GM19397 (cell line): Measurements from ENCODE around the gene SMARCA2.

Experiments
- ATAC-seq: cut with Tn5 transposase; IDR thresholded peaks from one replicate; pipeline ENCODE4 v1.9.1; 2021; ENCODE audit warnings: mild to moderate bottlenecking, moderate library complexity; ENCODE audit not compliant: unreplicated experiment

The SMARCA2 gene

DNA sequence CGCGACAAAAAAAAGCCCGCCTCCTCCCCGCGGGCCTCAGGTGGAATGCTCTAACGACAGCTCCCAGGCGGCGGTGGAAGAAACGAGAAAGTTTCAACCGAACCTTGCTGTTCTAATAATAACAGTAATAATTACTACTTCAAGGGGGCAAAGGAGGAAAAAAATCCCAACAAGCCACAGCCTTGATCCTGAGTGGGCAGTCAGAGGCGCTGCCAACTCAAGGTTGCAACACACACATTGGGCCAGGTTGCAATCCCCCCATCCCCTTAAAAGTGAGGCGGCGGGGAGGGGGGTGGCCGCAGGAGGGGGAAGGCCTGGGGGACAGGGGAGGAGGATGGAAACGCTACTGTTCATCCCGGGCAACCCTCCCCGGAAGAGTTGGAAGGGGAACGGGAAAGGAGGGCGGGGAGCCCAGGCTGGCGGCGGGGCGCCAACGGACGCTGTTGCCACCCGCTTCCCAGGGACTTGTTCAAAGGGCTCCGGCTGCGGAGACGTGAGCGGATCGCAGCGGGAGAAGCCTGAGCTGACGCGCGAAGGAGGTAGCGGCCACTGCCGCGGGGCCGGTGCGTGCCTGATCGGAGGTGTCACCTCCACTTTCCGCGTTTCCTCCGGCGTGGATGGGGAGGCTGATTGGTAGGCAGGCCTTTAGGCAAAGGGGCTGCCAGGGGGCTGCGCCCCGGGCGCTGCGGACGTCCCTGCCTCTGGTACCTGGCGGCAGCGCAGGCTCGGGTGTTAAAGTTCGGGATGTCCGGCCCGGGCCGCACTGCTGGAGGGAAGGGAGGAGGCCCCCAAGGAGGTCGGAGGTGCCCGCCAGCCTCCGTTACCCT is 647 bp downstream of the SMARCA2 start:
- ATAC-seq: no peak

DNA sequence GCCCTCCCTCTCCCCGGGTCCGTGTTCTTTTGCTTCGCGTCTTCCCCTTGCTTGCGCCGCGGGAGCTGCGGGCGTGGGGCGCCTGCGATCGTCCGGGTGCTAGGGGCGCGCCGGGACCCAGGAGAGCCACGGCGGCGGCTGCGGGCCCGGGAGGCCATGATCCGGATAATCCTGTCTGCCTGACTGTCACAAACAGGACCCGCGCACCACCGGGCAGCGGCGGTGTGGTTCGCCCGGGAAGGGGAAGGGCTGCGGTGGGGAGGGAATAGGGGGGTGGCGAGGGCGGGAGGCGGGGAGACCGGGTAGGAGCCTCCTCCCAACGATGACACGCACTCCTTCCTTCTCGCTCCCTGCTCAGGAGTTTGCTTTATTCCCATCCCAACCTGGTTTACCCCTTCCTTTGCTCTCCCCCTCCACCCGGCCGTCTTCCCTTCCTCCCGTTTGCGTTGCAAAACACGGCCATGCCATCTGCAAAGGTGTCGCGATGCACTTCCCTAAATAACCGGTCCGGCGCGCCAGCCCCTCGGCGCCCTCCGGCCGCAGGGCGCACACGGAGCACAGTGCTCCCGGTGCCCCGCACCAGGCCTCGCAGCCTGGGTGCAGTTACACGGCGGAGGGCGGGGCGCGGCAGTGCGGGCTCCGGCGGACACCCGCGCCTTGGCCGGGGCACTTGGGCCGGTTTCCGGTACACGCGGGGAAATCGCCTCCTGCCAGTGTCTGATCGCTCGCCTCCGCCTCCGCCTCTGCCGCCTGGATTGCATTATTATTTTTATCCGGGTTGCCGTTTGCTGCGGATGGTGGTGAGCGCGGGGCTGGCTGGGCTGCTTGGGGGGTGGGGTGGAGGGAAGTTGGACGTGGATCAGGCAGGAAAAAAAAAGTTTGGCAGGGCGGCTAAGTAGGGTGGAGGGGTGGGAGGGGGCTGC is 1.5 kb downstream of the SMARCA2 start:
- no peak for ATAC-seq

DNA sequence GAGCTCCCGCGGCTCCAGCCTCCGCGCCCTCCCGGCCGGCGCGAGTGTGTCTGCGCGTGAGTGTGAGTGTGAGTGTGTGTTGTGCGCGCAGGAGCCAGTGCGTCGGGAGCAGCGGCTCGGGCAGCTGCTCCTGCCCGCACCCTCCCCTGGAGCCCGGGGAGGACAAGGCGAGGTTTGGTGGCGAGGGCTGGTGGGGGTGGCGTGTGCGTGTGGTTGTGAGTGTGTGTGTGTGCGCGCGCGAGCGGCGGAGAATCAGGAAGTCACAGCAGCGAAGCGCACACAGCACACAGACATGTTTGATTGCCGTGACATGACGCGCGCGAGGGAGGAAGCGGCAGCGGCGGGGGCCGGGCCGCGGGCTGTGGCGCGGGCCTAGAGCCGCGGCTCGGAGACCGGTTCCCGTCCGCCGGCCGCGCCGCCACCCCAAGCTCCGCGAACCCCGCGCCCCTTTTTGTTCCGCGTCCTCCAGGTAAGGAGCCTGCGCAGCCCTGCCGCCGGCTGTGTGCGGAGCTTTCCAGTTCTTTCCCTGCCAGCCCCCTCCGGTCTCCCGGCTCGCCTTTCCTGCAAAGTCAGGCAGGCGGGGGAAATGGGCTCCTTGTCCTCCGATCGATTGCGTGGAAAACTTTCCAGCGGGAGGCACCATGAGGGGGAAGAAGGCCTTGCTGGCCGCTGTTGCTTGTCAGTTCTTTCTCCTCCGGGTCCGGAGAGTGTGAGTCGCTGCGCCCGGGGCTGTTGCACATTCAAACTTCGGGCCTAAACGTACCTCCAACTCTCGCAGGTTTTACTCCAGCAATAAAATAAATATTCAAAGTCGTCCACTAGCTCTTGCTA is 2.4 kb downstream of the SMARCA2 start:
- ATAC-seq: peak; percentile 31

DNA sequence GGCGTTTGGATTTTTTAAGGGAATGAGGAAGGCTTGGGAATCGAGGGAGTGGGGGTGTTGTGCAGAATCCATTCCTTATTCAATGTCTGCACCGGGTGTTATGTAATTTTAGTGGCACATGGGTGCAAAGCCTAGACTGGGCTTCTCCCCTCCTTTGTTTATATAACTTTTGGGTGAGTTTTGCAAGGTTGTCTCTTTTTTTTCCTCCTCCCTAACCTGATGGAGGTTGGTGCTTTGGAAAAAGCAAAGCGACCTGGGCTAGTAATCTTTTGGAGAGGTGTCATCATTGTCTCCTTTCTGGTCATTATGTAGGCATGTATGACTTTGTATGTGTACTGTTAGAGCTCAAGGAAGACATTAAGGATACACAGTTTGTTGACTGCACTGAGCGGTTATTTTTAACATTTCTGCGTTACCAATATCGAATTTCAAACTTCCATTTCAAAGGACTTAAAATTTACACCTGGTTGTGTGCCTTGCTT is 3.1 kb downstream of the SMARCA2 start:
- ATAC-seq: no peak

DNA sequence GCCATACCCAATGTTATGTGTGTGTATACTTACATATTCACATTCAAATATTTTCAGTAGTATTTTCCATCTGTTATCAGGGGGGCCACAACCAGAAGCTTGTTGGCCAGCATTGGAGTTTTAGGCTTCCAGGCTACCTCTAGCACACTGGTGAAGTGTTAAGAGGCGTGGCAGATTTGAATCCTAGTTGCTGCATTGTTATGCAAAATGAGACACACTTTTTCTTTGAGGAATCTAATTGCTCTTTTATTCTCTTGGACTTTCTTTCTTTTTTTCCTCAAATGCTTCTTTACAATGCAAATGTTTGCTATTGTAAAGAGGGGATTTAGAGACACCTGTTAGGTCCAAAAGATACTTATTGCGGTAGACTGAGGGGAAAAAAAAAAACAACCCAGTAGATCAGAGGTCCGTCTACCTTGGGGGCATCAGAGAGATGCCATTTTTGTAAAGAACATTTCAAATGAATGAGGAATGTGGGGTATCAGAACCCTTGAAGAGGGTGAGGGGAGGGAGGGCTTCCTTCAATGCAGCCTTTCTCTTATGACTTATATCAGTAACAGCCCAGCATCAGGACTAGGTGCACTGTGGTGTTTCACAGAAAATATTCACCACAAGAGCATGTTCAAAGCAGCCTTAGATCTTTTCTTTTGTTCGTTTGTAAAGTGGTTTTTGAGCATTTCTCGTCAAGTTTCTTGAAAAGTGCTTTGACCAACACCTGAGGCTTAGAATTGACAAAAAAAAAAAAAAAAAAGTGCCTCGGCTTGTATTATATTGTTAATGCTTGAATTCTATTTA is 3.8 kb downstream of the SMARCA2 start:
- ATAC-seq: no peak

DNA sequence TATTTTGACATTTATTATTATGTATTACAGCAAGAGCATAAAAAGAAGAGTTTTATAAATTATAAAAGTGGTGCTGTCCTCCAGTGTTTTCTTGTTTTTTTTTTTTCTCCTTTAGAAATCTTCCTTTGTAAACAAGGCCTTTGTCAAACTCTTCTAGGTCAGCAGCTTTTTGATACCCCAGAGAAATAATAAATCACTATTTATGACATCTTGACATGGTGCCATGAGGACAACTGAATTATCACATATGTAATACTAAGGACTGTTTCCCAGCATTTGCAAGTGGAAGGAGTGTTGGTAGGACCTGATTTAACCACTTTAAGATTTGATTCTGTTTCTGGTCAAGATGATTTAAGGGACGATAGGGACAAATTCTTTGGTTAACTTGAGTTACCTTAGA is 4.6 kb downstream of the SMARCA2 start:
- no peak for ATAC-seq

DNA sequence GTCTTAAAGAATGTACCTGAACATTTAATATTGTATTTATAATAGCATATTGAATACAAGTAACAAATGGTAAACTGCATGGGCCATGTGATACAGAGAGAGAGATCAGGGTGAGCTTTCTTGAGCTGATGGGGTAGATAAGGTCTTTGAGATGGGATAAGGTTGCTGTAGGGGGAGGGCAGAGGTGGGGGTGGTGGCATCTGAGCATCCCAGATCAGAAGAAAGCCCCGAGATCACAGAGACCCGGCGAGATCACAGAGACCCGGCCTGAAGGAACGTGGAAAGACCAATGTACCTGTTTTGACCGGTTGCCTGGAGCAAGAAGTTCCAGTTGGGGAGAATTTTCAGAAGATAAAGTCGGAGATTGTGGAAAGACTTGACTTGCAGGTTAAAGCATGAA is 6.6 kb downstream of the SMARCA2 start:
- no peak for ATAC-seq

DNA sequence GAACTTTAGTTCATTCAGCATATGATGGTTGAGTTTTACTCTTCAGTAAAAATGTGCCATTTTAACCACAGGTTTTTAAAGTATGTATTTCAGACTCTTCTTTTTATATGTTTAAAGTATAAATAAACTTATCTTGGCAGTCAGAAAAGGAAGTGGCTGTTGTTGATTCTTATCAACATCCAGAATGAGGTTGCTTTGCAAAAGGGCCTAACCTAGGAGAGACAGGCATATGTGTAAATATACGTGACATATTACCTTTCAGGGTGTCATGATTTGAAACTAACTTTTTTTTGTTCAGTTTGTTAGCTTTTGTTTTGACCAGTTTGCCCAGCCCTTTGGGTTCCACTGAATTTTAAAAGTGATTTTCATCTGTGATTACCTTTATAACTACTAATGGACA is 7.4 kb downstream of the SMARCA2 start:
- no peak for ATAC-seq

DNA sequence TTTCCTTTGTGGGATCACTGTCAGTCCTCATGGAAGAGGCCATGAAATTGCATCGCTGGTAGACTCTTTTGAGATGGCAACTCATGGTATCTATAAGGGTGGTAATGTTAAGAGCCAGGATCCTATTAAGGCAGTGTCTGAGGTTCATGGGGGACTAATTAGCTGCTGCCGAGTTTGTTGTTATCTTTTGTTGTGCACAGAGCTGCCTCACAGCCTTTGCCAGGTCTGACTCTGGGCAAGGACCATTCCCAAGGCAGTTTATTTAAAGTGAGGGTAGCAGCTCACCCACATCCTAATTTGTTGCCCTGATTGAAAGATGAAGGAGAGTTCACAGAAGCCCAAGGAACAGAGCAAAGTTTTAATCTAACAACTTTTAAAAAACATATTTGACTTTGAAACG is 7.9 kb downstream of the SMARCA2 start:
- ATAC-seq: no peak

DNA sequence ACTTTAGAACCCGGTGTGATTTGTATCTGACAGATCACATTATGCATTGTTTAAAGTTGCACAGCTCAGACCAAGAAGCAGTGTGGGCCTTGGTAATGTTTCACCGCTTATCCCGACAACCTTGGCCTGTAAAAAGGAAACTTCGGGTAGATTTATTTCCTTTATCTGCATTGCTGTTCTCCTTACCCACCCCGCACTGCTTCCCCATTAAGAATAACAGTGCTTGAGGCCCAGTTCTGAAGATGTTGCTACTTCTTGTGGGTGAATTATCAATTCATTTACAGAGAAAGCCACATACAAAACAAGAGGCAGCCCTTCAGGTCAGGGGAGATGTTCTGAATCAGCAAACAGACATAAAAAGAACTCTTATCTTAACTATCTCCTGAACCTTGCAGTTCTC is 8.4 kb downstream of the SMARCA2 start:
- no peak for ATAC-seq

DNA sequence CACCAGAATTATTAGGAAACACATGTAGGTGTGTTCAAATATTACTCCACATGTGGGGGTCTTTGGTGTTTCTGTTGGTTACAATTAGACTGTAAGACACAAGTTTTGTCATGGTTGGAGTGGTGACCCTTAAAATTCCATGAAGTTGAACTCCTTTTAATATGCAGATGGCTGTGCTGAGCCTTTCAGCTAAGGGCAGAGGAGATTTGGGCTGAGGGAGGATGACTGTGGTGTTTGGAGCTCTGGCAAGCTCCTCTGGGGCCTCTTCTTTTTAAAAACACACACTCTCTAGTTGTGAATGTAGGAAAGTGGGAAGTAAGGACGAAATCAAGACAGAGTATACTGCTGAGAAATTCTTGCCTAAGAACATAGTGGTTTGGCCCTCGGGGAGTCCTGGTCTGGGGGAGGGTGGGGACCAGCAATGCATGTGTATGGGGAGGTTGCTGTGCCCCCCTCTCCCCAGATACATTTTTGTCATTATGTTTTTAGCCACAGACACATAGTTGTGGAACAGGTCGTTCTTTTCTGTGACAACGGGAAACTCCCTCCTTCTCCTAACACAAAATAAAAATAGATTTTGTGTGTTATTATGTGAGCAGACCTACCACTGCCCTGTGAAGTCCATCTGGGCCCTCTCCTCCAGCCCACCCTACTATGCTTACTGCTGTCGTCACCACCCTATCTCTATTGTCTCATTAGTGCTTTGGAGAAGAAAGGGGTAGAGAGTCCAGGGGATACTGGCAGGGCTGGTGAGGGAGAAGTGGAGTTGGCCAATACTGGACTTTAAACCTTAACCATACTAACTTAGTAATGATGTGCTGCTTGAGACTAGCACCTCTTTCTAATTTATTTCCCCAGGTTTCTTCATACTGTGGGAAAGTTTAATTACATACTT is 10.0 kb downstream of the SMARCA2 start:
- ATAC-seq: no peak

DNA sequence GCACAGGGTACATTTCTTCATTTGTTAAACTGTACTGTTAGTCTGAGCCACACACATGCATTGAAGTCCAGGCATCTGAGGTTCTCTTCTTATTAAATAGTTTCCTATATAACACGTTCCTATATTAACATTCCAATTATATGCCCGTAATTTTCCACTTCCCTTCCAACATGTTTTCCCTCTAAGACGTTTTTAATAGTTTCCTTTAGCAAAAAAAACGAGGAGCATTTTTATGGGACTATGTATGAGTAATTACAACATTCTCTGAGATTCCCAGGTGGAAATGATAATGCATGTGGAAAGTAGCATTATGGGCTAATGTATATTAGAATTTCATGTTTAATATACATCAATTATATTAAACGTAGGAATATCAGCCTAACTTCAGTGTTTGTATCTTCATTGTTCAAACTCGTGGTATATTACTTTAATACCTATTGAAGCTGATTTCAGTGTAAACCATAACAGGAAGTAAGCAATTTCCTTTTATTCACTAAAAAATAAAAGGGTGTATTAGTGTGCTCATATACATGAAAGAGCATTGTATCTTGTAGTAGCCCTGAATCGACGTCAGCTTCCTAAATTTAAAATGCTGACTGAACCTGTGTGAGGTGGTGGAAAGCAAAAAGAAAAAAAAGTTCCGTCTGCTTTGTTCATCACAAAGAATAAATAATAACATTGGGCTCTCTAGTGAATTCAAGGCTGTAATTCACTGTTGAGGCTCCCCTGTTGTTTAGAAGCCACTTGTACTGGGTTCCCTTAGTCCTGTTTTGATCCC is 11.3 kb downstream of the SMARCA2 start:
- ATAC-seq: no peak

DNA sequence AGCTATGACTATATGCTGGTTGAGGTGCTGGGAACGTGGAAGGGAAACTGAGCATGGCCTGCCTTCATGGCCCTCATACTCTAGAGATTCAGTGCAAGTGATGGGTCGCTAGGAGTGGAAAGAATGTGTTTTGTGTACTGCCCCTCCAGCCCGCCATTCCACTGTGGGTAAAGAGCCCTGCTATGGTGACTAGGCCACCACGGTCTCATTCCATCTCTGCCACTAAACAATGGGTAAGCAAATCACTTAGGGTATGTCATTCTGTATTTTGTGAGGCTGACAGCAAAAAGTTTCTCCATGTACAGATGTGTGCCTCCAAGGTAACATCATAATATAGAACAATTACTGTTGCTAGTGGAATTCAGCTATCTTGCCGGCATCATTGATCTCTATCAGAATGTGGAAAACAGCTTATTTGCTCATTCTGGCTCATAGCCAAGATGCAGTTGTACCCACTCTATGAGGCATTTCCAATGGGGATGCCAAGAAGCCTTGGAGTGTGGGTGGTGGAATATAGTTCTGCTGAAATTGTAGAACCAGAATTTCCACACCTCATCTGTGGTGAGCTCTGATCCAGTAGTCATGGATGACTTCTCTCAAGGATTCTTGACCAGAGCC is 12.5 kb downstream of the SMARCA2 start:
- no peak for ATAC-seq

DNA sequence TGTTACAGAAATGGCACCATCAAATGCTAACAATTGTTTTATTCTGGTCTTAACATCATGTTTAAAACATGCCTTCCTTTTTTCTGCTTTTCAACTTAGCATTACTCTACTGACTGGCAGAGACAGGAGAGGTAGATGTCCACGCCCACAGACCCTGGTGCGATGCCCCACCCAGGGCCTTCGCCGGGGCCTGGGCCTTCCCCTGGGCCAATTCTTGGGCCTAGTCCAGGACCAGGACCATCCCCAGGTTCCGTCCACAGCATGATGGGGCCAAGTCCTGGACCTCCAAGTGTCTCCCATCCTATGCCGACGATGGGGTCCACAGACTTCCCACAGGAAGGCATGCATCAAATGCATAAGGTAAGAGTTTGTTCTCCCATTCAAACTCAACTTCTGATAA is 13.7 kb downstream of the SMARCA2 start:
- ATAC-seq: no peak

DNA sequence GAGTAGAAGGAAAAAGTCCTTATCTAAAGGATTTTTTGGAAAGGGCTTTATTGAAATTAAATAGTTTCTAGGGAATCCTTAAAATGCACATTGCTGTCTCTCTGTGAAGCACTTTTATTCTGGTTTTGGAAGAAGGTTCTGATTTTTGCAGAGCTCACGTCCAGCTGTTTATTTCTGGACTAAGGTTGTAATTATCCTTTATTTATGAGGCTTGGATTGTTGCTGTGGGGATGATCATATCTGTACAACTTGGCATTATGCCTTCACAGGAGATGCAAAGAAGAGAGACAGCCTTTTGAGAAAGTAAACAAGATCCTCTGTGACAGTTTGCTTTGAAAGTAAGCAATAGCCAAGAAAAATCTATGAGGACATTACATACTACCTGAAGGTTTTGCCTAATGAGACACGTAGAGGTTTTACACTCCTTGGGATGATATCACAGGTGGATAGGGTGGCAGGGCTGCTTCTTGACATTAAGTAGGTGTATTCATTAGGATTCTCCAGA is 14.6 kb downstream of the SMARCA2 start:
- no peak for ATAC-seq

DNA sequence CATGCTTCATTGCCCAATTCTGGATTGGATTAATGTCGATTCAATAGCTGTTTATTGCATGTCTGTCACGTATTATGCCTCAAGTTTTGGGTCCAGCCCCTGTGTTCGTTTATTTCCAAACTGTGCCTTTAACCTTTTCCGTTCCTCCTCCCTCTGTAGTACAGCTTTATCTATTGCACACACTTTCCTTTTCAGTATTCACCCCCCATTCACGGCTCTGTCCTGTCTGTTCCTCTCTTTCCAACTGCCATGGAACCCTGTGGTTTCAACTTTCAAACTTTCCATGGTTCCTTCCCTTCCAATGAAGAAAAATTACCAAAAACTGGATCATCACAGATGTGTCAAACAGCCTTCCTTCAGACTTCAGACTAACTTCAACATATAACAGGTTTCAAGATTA is 17.1 kb downstream of the SMARCA2 start:
- ATAC-seq: no peak

DNA sequence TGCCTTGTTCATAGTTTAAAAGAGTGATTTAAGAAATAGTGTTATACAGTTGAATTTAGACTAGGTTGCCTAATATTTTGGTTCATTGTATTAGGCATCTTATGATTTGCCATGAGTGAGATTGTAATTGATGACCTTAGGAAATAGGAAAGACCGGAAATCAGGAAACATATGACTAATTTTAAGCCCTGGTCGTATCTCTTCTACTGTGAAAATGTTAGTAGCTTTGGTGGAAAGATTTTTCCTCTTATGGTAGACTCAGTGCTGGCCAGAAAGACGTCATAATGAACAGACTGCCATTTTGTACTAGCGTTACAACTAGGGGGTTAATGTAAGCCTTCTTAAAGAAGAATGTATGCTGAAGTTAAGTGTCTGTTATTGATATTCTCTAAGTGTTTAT is 21.7 kb downstream of the SMARCA2 start:
- ATAC-seq: no peak
